SU-DHL-6 (cell line): ENCODE data around the gene DCAF15.

Experiments used
- H2AFZ ChIP-seq: fragments of 200-600 bp; sonication (generic); 2 replicates; pipeline ENCODE4 v1.6.1; 2014; ENCODE audit warnings: low read depth, mild to moderate bottlenecking, moderate library complexity, mixed read lengths, antibody characterized with exemption, low read length; ENCODE audit not compliant: severe bottlenecking
- H3F3A ChIP-seq: fragments of 200-600 bp; shearing (Covaris generic); 2 replicates; pipeline ENCODE4 v1.6.0; 2016; ENCODE audit warnings: antibody characterized with exemption, mild to moderate bottlenecking; ENCODE audit not compliant: insufficient read depth
- H3K27ac ChIP-seq: fragments of 200-600 bp; sonication (generic); 2 replicates; pipeline ENCODE4 v1.5.1; 2016; ENCODE audit warnings: low read depth, mild to moderate bottlenecking, low read length, moderate library complexity, mixed read lengths
- H3K27me3 ChIP-seq: fragments of 200-600 bp; sonication (generic), shearing (Covaris generic); 2 replicates; pipeline ENCODE4 v1.6.0; 2014; ENCODE audit warnings: mild to moderate bottlenecking, low read length
- H3K36me3 ChIP-seq: fragments of 200-600 bp; sonication (generic); 2 replicates; pipeline ENCODE4 v1.6.1; 2014; ENCODE audit warnings: mild to moderate bottlenecking, low read length, mixed read lengths
- H3K4me2 ChIP-seq: fragments of 300-600, 200-600 bp; shearing (Covaris generic), sonication (generic); 2 replicates; pipeline ENCODE4 v1.6.0; 2014; ENCODE audit warnings: low read length, low read depth, mild to moderate bottlenecking; ENCODE audit not compliant: poor library complexity, severe bottlenecking
- H3K4me3 ChIP-seq: fragments of 200-600 bp; sonication (generic); 2 replicates; pipeline ENCODE4 v1.5.1; 2014; ENCODE audit warnings: antibody characterized with exemption, low read length, mild to moderate bottlenecking, mixed read lengths; ENCODE audit not compliant: insufficient read depth, poor library complexity, severe bottlenecking
- H3K79me2 ChIP-seq: fragments of 200-600 bp; sonication (generic); 2 replicates; pipeline ENCODE4 v1.6.1; 2014; ENCODE audit warnings: mild to moderate bottlenecking, low read length, moderate library complexity; ENCODE audit not compliant: insufficient read depth
- H3K9ac ChIP-seq: fragments of 200-600 bp; sonication (generic); 2 replicates; pipeline ENCODE4 v1.7.0; 2014; ENCODE audit warnings: mild to moderate bottlenecking, low read length
- H3K9me2 ChIP-seq: fragments of 200-600 bp; sonication (generic); replicated peaks from 2 replicates; pipeline ENCODE4 v1.6.1; 2014; ENCODE audit warnings: low read length; ENCODE audit not compliant: insufficient read depth
- H3K9me3 ChIP-seq: fragments of 200-600 bp; sonication (generic); 2 replicates; pipeline ENCODE4 v1.6.1; 2014; ENCODE audit warnings: low read length, mixed read lengths; ENCODE audit not compliant: insufficient read depth
- H4K20me1 ChIP-seq: fragments of 200-600 bp; sonication (generic); 2 replicates; pipeline ENCODE4 v1.6.1; 2014; ENCODE audit warnings: low read depth, mild to moderate bottlenecking, antibody characterized with exemption, low read length, moderate library complexity, mixed read lengths
- EZH2phosphoT487 ChIP-seq: fragments of 200-600 bp; sonication (generic), shearing (Covaris generic); conservative IDR thresholded peaks from 2 replicates; pipeline ENCODE4 v1.6.1; 2018; ENCODE audit warnings: mild to moderate bottlenecking, antibody characterized with exemption, low read length, moderate library complexity, mixed read lengths
- TF ChIP-seq, protein P1 (sequence below): fragments of 200-600 bp; sonication (generic); IDR thresholded peaks from one replicate; pipeline ENCODE4 v1.5.1; 2017; ENCODE audit warnings: antibody characterized with exemption, mild to moderate bottlenecking, low read length, moderate library complexity; ENCODE audit not compliant: insufficient read depth, poor library complexity, severe bottlenecking

The DCAF15 gene

GRCh38 chr19:13960863-13961784, 8.8 kb downstream of the DCAF15 start:
- Histone ChIP-seq H3K36me3 (peaks cover 4% of the 10 kb centered on the region; the same call in 1 of the 2 replicates), H3K9me2 (no peaks in the 10 kb centered on the region), H3F3A (peaks cover 4% of the 10 kb centered on the region; the same call in 1 of the 2 replicates), H3K9me3 (no peaks in the 10 kb centered on the region), H3K27ac (no peak overlapping the region), H3K9ac (no peak overlapping the region), H3K79me2 (no peaks in the 10 kb centered on the region), H2AFZ (no peak overlapping the region), H3K4me2 (no peak overlapping the region), H3K4me3 (no peak overlapping the region), H4K20me1 (no peaks in the 10 kb centered on the region), H3K27me3 (no peaks in the 10 kb centered on the region)
- TF ChIP-seq, protein P1, sequence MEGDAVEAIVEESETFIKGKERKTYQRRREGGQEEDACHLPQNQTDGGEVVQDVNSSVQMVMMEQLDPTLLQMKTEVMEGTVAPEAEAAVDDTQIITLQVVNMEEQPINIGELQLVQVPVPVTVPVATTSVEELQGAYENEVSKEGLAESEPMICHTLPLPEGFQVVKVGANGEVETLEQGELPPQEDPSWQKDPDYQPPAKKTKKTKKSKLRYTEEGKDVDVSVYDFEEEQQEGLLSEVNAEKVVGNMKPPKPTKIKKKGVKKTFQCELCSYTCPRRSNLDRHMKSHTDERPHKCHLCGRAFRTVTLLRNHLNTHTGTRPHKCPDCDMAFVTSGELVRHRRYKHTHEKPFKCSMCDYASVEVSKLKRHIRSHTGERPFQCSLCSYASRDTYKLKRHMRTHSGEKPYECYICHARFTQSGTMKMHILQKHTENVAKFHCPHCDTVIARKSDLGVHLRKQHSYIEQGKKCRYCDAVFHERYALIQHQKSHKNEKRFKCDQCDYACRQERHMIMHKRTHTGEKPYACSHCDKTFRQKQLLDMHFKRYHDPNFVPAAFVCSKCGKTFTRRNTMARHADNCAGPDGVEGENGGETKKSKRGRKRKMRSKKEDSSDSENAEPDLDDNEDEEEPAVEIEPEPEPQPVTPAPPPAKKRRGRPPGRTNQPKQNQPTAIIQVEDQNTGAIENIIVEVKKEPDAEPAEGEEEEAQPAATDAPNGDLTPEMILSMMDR: no peak
- no peak for TF ChIP-seq EZH2phosphoT487

GRCh38 chr19:13961826-13962698, 9.8 kb downstream of the DCAF15 start:
- peaks cover 2% of the 10 kb centered on the region; the same call in 1 of the 2 replicates for H3K36me3 ChIP-seq
- no peaks in the 10 kb centered on the region for H3K27me3 ChIP-seq
- no peaks in the 10 kb centered on the region for H4K20me1 ChIP-seq
- H3K9me2 ChIP-seq: no peaks in the 10 kb centered on the region
- H3K4me2 ChIP-seq: no peak overlapping the region
- H3K4me3 ChIP-seq: no peak overlapping the region
- H3F3A ChIP-seq: peaks cover 4% of the 10 kb centered on the region; the same call in 1 of the 2 replicates
- H3K9me3 ChIP-seq: no peaks in the 10 kb centered on the region
- no peak overlapping the region for H3K27ac ChIP-seq
- TF ChIP-seq, protein P1: no peak
- TF ChIP-seq EZH2phosphoT487: no peak
- H2AFZ ChIP-seq: no peak overlapping the region
- H3K9ac ChIP-seq: no peak overlapping the region
- no peaks in the 10 kb centered on the region for H3K79me2 ChIP-seq

GRCh38 chr19:13962699-13963602, 10.6 kb downstream of the DCAF15 start:
- no peaks in the 10 kb centered on the region for H3K79me2 ChIP-seq
- H3K9ac ChIP-seq: no peak overlapping the region
- H3K9me2 ChIP-seq: no peaks in the 10 kb centered on the region
- H3K36me3 ChIP-seq: 0 out of 2 replicates have a peak, but pooled peaks cover 2% of the 10 kb centered on the region
- peaks cover 4% of the 10 kb centered on the region; the same call in 1 of the 2 replicates for H3F3A ChIP-seq
- H3K27me3 ChIP-seq: no peaks in the 10 kb centered on the region
- no peak overlapping the region for H3K4me3 ChIP-seq
- no peak overlapping the region for H2AFZ ChIP-seq
- H3K4me2 ChIP-seq: no peak overlapping the region
- H4K20me1 ChIP-seq: no peaks in the 10 kb centered on the region
- no peak overlapping the region for H3K27ac ChIP-seq
- no peaks in the 10 kb centered on the region for H3K9me3 ChIP-seq
- TF ChIP-seq, protein P1: no peak
- no peak for TF ChIP-seq EZH2phosphoT487
